ENCODE measurements around the gene FAM124B. TPM values are rescaled to one million over a fixed set of nuclear protein-coding genes. Genes with fewer than 3 reads are reported as not detected.
A peak's percentile ranks its signal among the peaks of the same experiment; 100 is the strongest.

FAM124B gene
- polyA plus RNA-seq, 1 of the 3 experiments (the other 2 are of a cell fraction) = not detected

- no peak overlapping the region for H3K9ac ChIP-seq
- no peaks in the 10 kb centered on the region; the same call in 1 of the 2 replicates for H3K27me3 ChIP-seq (ENCODE audit: insufficient read depth)
- no peaks in the 10 kb centered on the region for H3K9me2 ChIP-seq
- H3K79me2 ChIP-seq (ENCODE audit: insufficient read depth) = no peaks in the 10 kb centered on the region
- H3K36me3 ChIP-seq (replicated peaks in 1 of 2; ENCODE audit: control insufficient read depth in 1 of 2, insufficient read depth in 2 of 2, low read length in 1 of 2) = no peaks in the 10 kb centered on the region
- no peak overlapping the region for H3K4me3 ChIP-seq (ENCODE audit: low read depth in 2 of 2, low read length in 1 of 2)
- no peak for DNase-seq
- no peaks in the 10 kb centered on the region for H4K20me1 ChIP-seq (ENCODE audit: insufficient read depth)
- H3K4me1 ChIP-seq (ENCODE audit: control insufficient read depth in 1 of 2, insufficient read depth in 2 of 2, low read depth in 1 of 2, low read length in 1 of 2) = peaks cover 0 to 5% of the 10 kb centered on the region in 2 experiments; a peak in 1 of 4 replicates
- no peak overlapping the region for H3K4me2 ChIP-seq
- H3F3A ChIP-seq (replicated peaks; ENCODE audit: insufficient read depth) = no peaks in the 10 kb centered on the region
- ChIA-PET POLR2A (no interaction called here), CTCF (interaction anchor here (1.3 to 1.9 kb wide), 2 partner anchors 46 to 119 kb away, joined by 3 to 5 read pairs; no protein-coding TSS in a partner anchor)
- H3K9me3 ChIP-seq = no peaks in the 10 kb centered on the region
- H3K27ac ChIP-seq (ENCODE audit: low read depth in 2 of 2, low read length in 1 of 2) = no peak overlapping the region
- no peak overlapping the region for H2AFZ ChIP-seq (ENCODE audit: low read depth)
- WGBS (ENCODE audit: low lambda C conversion rate) = 89% methylated on average over 2 of the region's 2 CpGs
- TF ChIP-seq PBX3 (IDR thresholded peaks at IDR 0.05) (no peak), MEF2A (IDR thresholded peaks at IDR 0.05; ENCODE audit: borderline replicate concordance, low read depth) (no peak), EZH2phosphoT487 (IDR thresholded peaks at IDR 0.05; ENCODE audit: borderline replicate concordance, low read depth) (no peak), CTCF (IDR thresholded peaks at IDR 0.05) (no peak), RFX5 (IDR thresholded peaks at IDR 0.05; ENCODE audit: low read length) (no peak), IRF3 (IDR thresholded peaks at IDR 0.05; ENCODE audit: low read depth, low read length) (no peak), FOXJ3 (CRISPR knock-in tag; IDR thresholded peaks at IDR 0.05) (no peak), TAF1 (IDR thresholded peaks at IDR 0.05; ENCODE audit: borderline replicate concordance, low read depth, low read length) (no peak), RXRA (IDR thresholded peaks at IDR 0.05; ENCODE audit: borderline replicate concordance, low read depth) (no peak)
Observed at GRCh38 chr2:224403657-224404056, 1.8 kb upstream of the FAM124B start.

GRCh38 chr2:224400886-224401632 is 848 bp downstream of the FAM124B start:
- peaks cover 0 to 5% of the 10 kb centered on the region in 2 experiments; a peak in 1 of 4 replicates for H3K4me1 ChIP-seq (ENCODE audit: control insufficient read depth in 1 of 2, insufficient read depth in 2 of 2, low read depth in 1 of 2, low read length in 1 of 2)
- H3K79me2 ChIP-seq (ENCODE audit: insufficient read depth) = no peaks in the 10 kb centered on the region
- TF ChIP-seq GATA2 (CRISPR knock-in tag; IDR thresholded peaks at IDR 0.05) = no peak
- no peak for TF ChIP-seq PBX3 (IDR thresholded peaks at IDR 0.05)
- TF ChIP-seq TEAD4 (IDR thresholded peaks at IDR 0.05; ENCODE audit: borderline replicate concordance, insufficient read depth) = no peak
- no peak for TF ChIP-seq IRF3 (IDR thresholded peaks at IDR 0.05; ENCODE audit: low read depth, low read length)
- H3K36me3 ChIP-seq (replicated peaks in 1 of 2; ENCODE audit: control insufficient read depth in 1 of 2, insufficient read depth in 2 of 2, low read length in 1 of 2) = no peaks in the 10 kb centered on the region
- peak overlapping the region; percentile 73 for H2AFZ ChIP-seq (ENCODE audit: low read depth)
- no peaks in the 10 kb centered on the region for H3K27me3 ChIP-seq (ENCODE audit: insufficient read depth)
- no peaks in the 10 kb centered on the region for H3K9me3 ChIP-seq
- no peak overlapping the region for H3K4me2 ChIP-seq
- 85% methylated on average over 21 of the region's 22 CpGs for WGBS (ENCODE audit: low lambda C conversion rate)
- CTCF ChIA-PET = interaction anchor here (0.8 to 2.4 kb wide), 6 partner anchors 11 to 246 kb away, joined by 3 to 11 read pairs (median 3); no protein-coding TSS in a partner anchor
- H3F3A ChIP-seq (replicated peaks; ENCODE audit: insufficient read depth) = no peaks in the 10 kb centered on the region
- H3K27ac ChIP-seq (ENCODE audit: low read depth in 2 of 2, low read length in 1 of 2) = no peak overlapping the region
- no peak overlapping the region for H3K4me3 ChIP-seq (ENCODE audit: low read depth in 2 of 2, low read length in 1 of 2)
- no peak overlapping the region for H3K9ac ChIP-seq
- no peaks in the 10 kb centered on the region for H3K9me2 ChIP-seq
- no peaks in the 10 kb centered on the region for H4K20me1 ChIP-seq (ENCODE audit: insufficient read depth)
- DNase-seq = no peak
- POLR2A ChIA-PET = no interaction called here
